A549 (cell line): ENCODE data around the gene ARHGAP22. TPM values are rescaled to one million over a fixed set of nuclear protein-coding genes. Genes with fewer than 3 reads are reported as not detected.

Experiments
- ATAC-seq, 2 experiments: fragments of 200-7000 bp in 1 of 2; fragments of >200 bp in 1 of 2; cut with Nextera tagmentation in 1 of 2; cut with Tn5 transposase in 1 of 2; 3 replicates each; pipeline versions ENCODE4 v1.8.0 to v1.9.1; 2018 to 2020; ENCODE audit warnings: mild to moderate bottlenecking in 1 of 2, moderate library complexity in 1 of 2
- CTCF ChIA-PET: fragments of 300-600 bp; sonication (Branson Sonifier 250); formaldehyde crosslinking; extraction: SDS; loops from one replicate; lab custom pipeline; 2021; ENCODE audit warnings: antibody characterized with exemption, inconsistent platforms; lab: Yijun Ruan, JAX
- POLR2A ChIA-PET: fragments of 350-600 bp; formaldehyde crosslinking; extraction: SDS; loops from one replicate; lab custom pipeline; 2021; ENCODE audit warnings: antibody characterized with exemption, inconsistent platforms; lab: Yijun Ruan, JAX
- DNase-seq, 2 experiments: peaks; one replicate each; pipeline versions ENCODE4 v3.0.0 to v3.0.0-alpha.2; 2011 to 2016; ENCODE audit warnings: low read depth in 1 of 2, low spot score in 1 of 2
- FAIRE-seq: peaks from 2 replicates; lab custom pipeline; 2011; peaks lifted over from hg19 to GRCh38; lab: Jason Lieb, UNC
- H3K27ac ChIP-seq, 2 experiments: fragments of >200 bp; sonication (Bioruptor Twin); formaldehyde crosslinking; 3 replicates each; pipeline ENCODE4 v1.5.1; 2016 to 2017
- H3K4me1 ChIP-seq: fragments of >200 bp; sonication (Bioruptor Twin); formaldehyde crosslinking; 3 replicates; pipeline ENCODE4 v1.6.1; 2016
- H3K4me2 ChIP-seq: fragments of >200 bp; sonication (Bioruptor Twin); formaldehyde crosslinking; 3 replicates; pipeline ENCODE4 v1.6.1; 2016
- H3K4me3 ChIP-seq: fragments of >200 bp; sonication (Bioruptor Twin); formaldehyde crosslinking; 3 replicates; pipeline ENCODE4 v1.5.1; 2016
- H3K9me3 ChIP-seq: fragments of >200 bp; sonication (Bioruptor Twin); formaldehyde crosslinking; 3 replicates; pipeline ENCODE4 v1.6.1; 2016
- EHF ChIP-seq: fragments of 250-450 bp; sonication (Bioruptor Pico); IDR thresholded peaks from 2 replicates; pipeline ENCODE4 v1.5.0; 2020; ENCODE audit warnings: mild to moderate bottlenecking
- EP300 ChIP-seq, 2 experiments: fragments of >200 bp; sonication (Bioruptor Twin); formaldehyde crosslinking; IDR thresholded peaks; 2 replicates in 1 of 2; 3 replicates in 1 of 2; pipeline ENCODE4 v1.6.1; 2016 to 2017
- FOXS1 ChIP-seq: fragments of 250-450 bp; sonication (Bioruptor Pico); IDR thresholded peaks from 2 replicates; pipeline ENCODE4 v1.5.0; 2020; ENCODE audit warnings: mild to moderate bottlenecking, moderate library complexity
- HDAC2 ChIP-seq: fragments of 200-600 bp; sonication (generic); IDR thresholded peaks from 2 replicates; pipeline ENCODE4 v1.6.1; 2016
- HES2 ChIP-seq: fragments of >200 bp; sonication (Bioruptor Twin); formaldehyde crosslinking; IDR thresholded peaks from 2 replicates; pipeline ENCODE4 v1.6.1; 2016
- HOXB5 ChIP-seq: fragments of 250-450 bp; sonication (Bioruptor Pico); IDR thresholded peaks from 2 replicates; pipeline ENCODE4 v1.5.0; 2020; ENCODE audit warnings: mild to moderate bottlenecking, moderate library complexity
- JUNB ChIP-seq: fragments of >200 bp; sonication (Bioruptor Twin); formaldehyde crosslinking; IDR thresholded peaks from 2 replicates; pipeline ENCODE4 v1.6.1; 2016
- KDM1A ChIP-seq: fragments of 200-600 bp; sonication (generic); IDR thresholded peaks from 2 replicates; pipeline ENCODE4 v1.6.1; 2016; ENCODE audit warnings: low read depth, mild to moderate bottlenecking
- MAZ ChIP-seq: fragments of 150-350 bp; IDR thresholded peaks from 2 replicates; pipeline ENCODE4 v1.6.1; 2014; ENCODE audit warnings: antibody characterized with exemption, low read depth, low read length, borderline replicate concordance
- MYC ChIP-seq: IDR thresholded peaks from 2 replicates; pipeline ENCODE4 v1.6.1; 2012; ENCODE audit warnings: mild to moderate bottlenecking, inconsistent platforms, low read length, improper control_type of control experiment, borderline replicate concordance
- NFE2L2 ChIP-seq: fragments of 150-350 bp; conservative IDR thresholded peaks from 2 replicates; pipeline ENCODE4 v1.6.1; 2014; ENCODE audit warnings: low read length
- NPAS2 ChIP-seq: fragments of 250-450 bp; sonication (Bioruptor Pico); IDR thresholded peaks from 2 replicates; pipeline ENCODE4 v1.8.0; 2022; ENCODE audit warnings: mild to moderate bottlenecking, moderate library complexity, borderline replicate concordance
- RAD21 ChIP-seq, 2 experiments: fragments of >200 bp in 1 of 2; sonication (Bioruptor Twin) in 1 of 2; formaldehyde crosslinking in 1 of 2; IDR thresholded peaks in 1 of 2; conservative IDR thresholded peaks in 1 of 2; 2 replicates in 1 of 2; 3 replicates in 1 of 2; pipeline ENCODE4 v1.6.1; 2012 to 2018; ENCODE audit warnings: inconsistent platforms in 1 of 2
- RARB ChIP-seq: fragments of 250-450 bp; sonication (Bioruptor Pico); IDR thresholded peaks from 2 replicates; pipeline ENCODE4 v1.8.0; 2021; ENCODE audit warnings: mild to moderate bottlenecking, moderate library complexity
- RCOR1 ChIP-seq: fragments of 150-350 bp; IDR thresholded peaks from 2 replicates; pipeline ENCODE4 v1.6.1; 2014; ENCODE audit warnings: antibody characterized with exemption, low read length, low read depth
- RNF2 ChIP-seq: fragments of 200-600 bp; sonication (generic); IDR thresholded peaks from 2 replicates; pipeline ENCODE4 v1.6.1; 2016; ENCODE audit warnings: low read depth, mild to moderate bottlenecking, antibody characterized with exemption, moderate library complexity, borderline replicate concordance
- SMC3 ChIP-seq: fragments of >200 bp; sonication (Bioruptor Twin); formaldehyde crosslinking; IDR thresholded peaks from 3 replicates; pipeline ENCODE4 v1.6.1; 2018; ENCODE audit warnings: inconsistent platforms
- TFCP2L1 ChIP-seq: fragments of 250-450 bp; sonication (Bioruptor Pico); IDR thresholded peaks from 2 replicates; pipeline ENCODE4 v1.5.0; 2021; ENCODE audit warnings: mild to moderate bottlenecking
- ZC3H11A ChIP-seq: fragments of 450-650 bp; IDR thresholded peaks from 2 replicates; pipeline ENCODE4 v1.6.1; 2014; ENCODE audit warnings: antibody characterized with exemption, mild to moderate bottlenecking
- ZNF302 ChIP-seq: fragments of 250-450 bp; sonication (Bioruptor Pico); IDR thresholded peaks from 2 replicates; pipeline ENCODE4 v1.9.0; 2021; ENCODE audit warnings: inconsistent platforms, mild to moderate bottlenecking, moderate library complexity
- WGBS: methylation state at CpG from one replicate; pipeline ENCODE4 v1.1.6; 2017; ENCODE audit errors: missing lambda C conversion rate; 5-methylcytosine and 5-hydroxymethylcytosine counted together
- polyA plus RNA-seq, 4 experiments: library from polyadenylated mRNA; depleted of rRNA in 3 of 4; stranded (reverse); fragments of >200 nt; fragmentation: RNase III in 1 of 4; extraction: RNeasy Plus Mini Kit Qiagen cat#74134 plus additional on column Dnase treatment in 1 of 4; gene quantifications; 2 replicates in 3 of 4; 3 replicates in 1 of 4; pipeline ENCODE4 v1.2.3, GENCODE V29; 2011 to 2017
- TF ChIP-seq, protein P1 (sequence below): fragments of 250-450 bp; sonication (Bioruptor Pico); IDR thresholded peaks from 2 replicates; pipeline ENCODE4 v1.5.0; 2021; ENCODE audit warnings: mild to moderate bottlenecking, moderate library complexity, borderline replicate concordance
- TF ChIP-seq, protein P2 (sequence below): IDR thresholded peaks from 2 replicates; pipeline ENCODE4 v1.6.1; 2012
- TF ChIP-seq, protein P3 (sequence below): IDR thresholded peaks from 2 replicates; pipeline ENCODE4 v1.6.1; 2012

ARHGAP22 gene
- polyA plus RNA-seq, 2 of the 4 experiments (the other 2 are of a cell fraction), result 1.9 to 3.2 TPM

DNA sequence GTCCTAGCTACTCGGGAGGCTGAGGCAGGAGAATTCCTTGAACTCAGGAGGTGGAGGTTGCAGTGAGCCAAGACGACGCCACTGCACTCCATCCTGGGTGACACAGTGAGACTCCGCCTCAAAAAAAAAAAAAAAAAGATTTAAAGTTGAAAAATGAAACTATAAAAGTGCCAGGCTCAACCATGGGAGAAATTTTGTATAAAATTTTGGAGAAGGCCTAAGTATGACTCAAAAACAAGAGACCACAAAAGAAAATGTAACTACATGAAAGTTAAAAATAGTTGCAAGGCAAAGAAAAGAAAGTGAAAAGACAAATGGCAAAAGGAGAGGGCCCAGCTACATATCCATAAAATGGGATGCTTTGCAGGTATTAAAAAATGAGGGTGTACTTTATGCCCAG is 104.1 kb downstream of the ARHGAP22 start:
- TF ChIP-seq SMC3, result no peak
- TF ChIP-seq RNF2, result no peak
- no peak for TF ChIP-seq NPAS2 (CRISPR knock-in tag)
- no peak for TF ChIP-seq RARB (CRISPR knock-in tag)
- no peak for TF ChIP-seq ZC3H11A
- TF ChIP-seq MYC, result no peak
- no peak for TF ChIP-seq RCOR1
- TF ChIP-seq ZNF302 (CRISPR knock-in tag), result no peak
- no peak for TF ChIP-seq TFCP2L1
- no peak for TF ChIP-seq HOXB5 (CRISPR knock-in tag)
- TF ChIP-seq NFE2L2, result no peak
- no peak for TF ChIP-seq HDAC2
- no peak for TF ChIP-seq FOXS1 (CRISPR knock-in tag)
- TF ChIP-seq KDM1A, result no peak
- TF ChIP-seq EHF (CRISPR knock-in tag), result no peak
- TF ChIP-seq JUNB, result no peak
- no peak for TF ChIP-seq HES2
- TF ChIP-seq RAD21 (conservative IDR thresholded peaks at IDR 0.05 in 1 of 2, IDR thresholded peaks at IDR 0.05 in 1 of 2), result no peak
- TF ChIP-seq MAZ, result no peak
- no peak overlapping the region for H3K27ac ChIP-seq
- ATAC-seq (no peak), DNase-seq (no peak), FAIRE-seq (no peak)
- CTCF ChIA-PET, result interaction anchor here (0.8 to 1.3 kb wide), 4 partner anchors 12 to 46 kb away, joined by 3 to 7 read pairs (median 3); no protein-coding TSS in a partner anchor
- H3K4me3 ChIP-seq, result no peak overlapping the region
- 0 out of 3 replicates have a peak, but pooled peaks cover 4% of the 10 kb centered on the region for H3K4me1 ChIP-seq
- H3K4me2 ChIP-seq, result no peak overlapping the region
- POLR2A ChIA-PET, result interaction anchor here (0.7 kb wide), 1 partner anchor 64 kb away, joined by 7 read pairs; no protein-coding TSS in a partner anchor
- WGBS, result 90% methylated on average over 4 of the region's 4 CpGs
- no peaks in the 10 kb centered on the region for H3K9me3 ChIP-seq

GRCh38 chr10:48498940-48499510 is 105.8 kb downstream of the ARHGAP22 start:
- no peak for DNase-seq
- ChIA-PET POLR2A (no interaction called here), CTCF (interaction anchor here (1.7 kb wide), 1 partner anchor 135 kb away, joined by 4 read pairs; no protein-coding TSS in a partner anchor)
- no peak overlapping the region for H3K4me3 ChIP-seq
- TF ChIP-seq EP300 (IDR thresholded peaks at IDR 0.05) (no peak), HES2 (no peak), FOXS1 (CRISPR knock-in tag) (no peak), SMC3 (no peak)
- TF ChIP-seq, protein P1, sequence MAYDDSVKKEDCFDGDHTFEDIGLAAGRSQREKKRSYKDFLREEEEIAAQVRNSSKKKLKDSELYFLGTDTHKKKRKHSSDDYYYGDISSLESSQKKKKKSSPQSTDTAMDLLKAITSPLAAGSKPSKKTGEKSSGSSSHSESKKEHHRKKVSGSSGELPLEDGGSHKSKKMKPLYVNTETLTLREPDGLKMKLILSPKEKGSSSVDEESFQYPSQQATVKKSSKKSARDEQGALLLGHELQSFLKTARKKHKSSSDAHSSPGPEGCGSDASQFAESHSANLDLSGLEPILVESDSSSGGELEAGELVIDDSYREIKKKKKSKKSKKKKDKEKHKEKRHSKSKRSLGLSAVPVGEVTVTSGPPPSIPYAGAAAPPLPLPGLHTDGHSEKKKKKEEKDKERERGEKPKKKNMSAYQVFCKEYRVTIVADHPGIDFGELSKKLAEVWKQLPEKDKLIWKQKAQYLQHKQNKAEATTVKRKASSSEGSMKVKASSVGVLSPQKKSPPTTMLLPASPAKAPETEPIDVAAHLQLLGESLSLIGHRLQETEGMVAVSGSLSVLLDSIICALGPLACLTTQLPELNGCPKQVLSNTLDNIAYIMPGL (CRISPR knock-in tag), result no peak
- TF ChIP-seq, protein P2, sequence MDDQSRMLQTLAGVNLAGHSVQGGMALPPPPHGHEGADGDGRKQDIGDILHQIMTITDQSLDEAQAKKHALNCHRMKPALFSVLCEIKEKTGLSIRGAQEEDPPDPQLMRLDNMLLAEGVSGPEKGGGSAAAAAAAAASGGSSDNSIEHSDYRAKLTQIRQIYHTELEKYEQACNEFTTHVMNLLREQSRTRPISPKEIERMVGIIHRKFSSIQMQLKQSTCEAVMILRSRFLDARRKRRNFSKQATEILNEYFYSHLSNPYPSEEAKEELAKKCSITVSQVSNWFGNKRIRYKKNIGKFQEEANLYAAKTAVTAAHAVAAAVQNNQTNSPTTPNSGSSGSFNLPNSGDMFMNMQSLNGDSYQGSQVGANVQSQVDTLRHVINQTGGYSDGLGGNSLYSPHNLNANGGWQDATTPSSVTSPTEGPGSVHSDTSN, result no peak
- TF ChIP-seq, protein P3, sequence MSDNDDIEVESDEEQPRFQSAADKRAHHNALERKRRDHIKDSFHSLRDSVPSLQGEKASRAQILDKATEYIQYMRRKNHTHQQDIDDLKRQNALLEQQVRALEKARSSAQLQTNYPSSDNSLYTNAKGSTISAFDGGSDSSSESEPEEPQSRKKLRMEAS, result no peak
- no peak for FAIRE-seq
- H3K4me1 ChIP-seq, result 0 out of 3 replicates have a peak, but pooled peaks cover 4% of the 10 kb centered on the region
- no peak for ATAC-seq
- 86% methylated on average over 11 of the region's 11 CpGs for WGBS
- H3K9me3 ChIP-seq, result no peaks in the 10 kb centered on the region
- H3K4me2 ChIP-seq, result no peak overlapping the region
- no peak overlapping the region for H3K27ac ChIP-seq
